ENCODE data around the gene SLC1A6. TPM values are rescaled to one million over a fixed set of nuclear protein-coding genes. Genes with fewer than 3 reads are reported as not detected.

SLC1A6 gene
- total RNA-seq, 1 donor, result not detected

DNA sequence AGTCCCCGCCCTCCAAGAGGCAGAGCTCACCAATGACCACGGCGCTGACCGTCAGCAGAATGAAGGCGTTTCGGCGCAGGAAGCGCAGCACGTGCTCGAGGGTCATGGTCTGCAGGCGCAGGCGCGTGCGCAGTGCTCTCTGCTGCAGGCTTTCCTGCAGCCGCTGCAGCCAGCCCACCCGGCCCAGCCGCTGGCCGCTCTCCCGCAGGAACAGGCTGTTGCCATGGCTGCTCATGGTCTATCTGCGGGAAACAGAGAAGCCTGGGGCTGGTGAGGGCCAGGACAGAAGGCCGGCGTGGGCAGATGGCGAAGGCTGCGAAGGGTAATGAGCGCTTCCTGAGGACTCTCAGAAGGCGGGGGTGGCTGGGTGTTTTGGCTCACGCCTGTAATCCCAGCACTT is 7.0 kb downstream of the SLC1A6 start:
- H3K27ac ChIP-seq (ENCODE audit: low read depth, low read length), result no peak overlapping the region
- H4K20me1 ChIP-seq (ENCODE audit: insufficient read depth, low read length), result no peaks in the 10 kb centered on the region
- no peaks in the 10 kb centered on the region for H3K27me3 ChIP-seq (ENCODE audit: insufficient read depth, low read length)
- no peaks in the 10 kb centered on the region for H3K36me3 ChIP-seq (ENCODE audit: insufficient read depth, low read length)
- H3K4me1 ChIP-seq (ENCODE audit: insufficient read depth, low read length), result no peaks in the 10 kb centered on the region
- H2AFZ ChIP-seq (ENCODE audit: low read length), result no peak overlapping the region
- DNase-seq (ENCODE audit: insufficient read length, low spot score, missing footprints), result no peak
- no peak overlapping the region for H3K4me3 ChIP-seq (ENCODE audit: insufficient read depth, low read length)
- H3K4me2 ChIP-seq (ENCODE audit: insufficient read depth, low read length), result no peak overlapping the region
- H3K79me2 ChIP-seq (ENCODE audit: insufficient read depth, low read length), result no peaks in the 10 kb centered on the region
- TF ChIP-seq CTCF (IDR thresholded peaks at IDR 0.05; ENCODE audit: extremely low read depth, low read depth, low read length), result no peak
- H3K9me3 ChIP-seq (ENCODE audit: low read depth, low read length), result no peaks in the 10 kb centered on the region

- Histone ChIP-seq H4K20me1 (ENCODE audit: insufficient read depth, low read length) (no peaks in the 10 kb centered on the region), H3K27me3 (ENCODE audit: insufficient read depth, low read length) (no peaks in the 10 kb centered on the region), H3K79me2 (ENCODE audit: insufficient read depth, low read length) (no peaks in the 10 kb centered on the region), H3K4me2 (ENCODE audit: insufficient read depth, low read length) (no peak overlapping the region), H3K4me1 (ENCODE audit: insufficient read depth, low read length) (no peaks in the 10 kb centered on the region), H3K27ac (ENCODE audit: low read depth, low read length) (no peak overlapping the region), H3K36me3 (ENCODE audit: insufficient read depth, low read length) (no peaks in the 10 kb centered on the region), H3K4me3 (ENCODE audit: insufficient read depth, low read length) (no peak overlapping the region), H2AFZ (ENCODE audit: low read length) (no peak overlapping the region), H3K9me3 (ENCODE audit: low read depth, low read length) (no peaks in the 10 kb centered on the region)
- peak; percentile 34 for DNase-seq (ENCODE audit: insufficient read length, low spot score, missing footprints)
- TF ChIP-seq CTCF (IDR thresholded peaks at IDR 0.05; ENCODE audit: extremely low read depth, low read depth, low read length), result no peak
These were observed 8.2 kb downstream of the SLC1A6 start for GRCh38 chr19:14971474-14971873.

GRCh38 chr19:14968247-14968646 is 11.4 kb downstream of the SLC1A6 start:
- H2AFZ ChIP-seq (ENCODE audit: low read length), result no peak overlapping the region
- H3K79me2 ChIP-seq (ENCODE audit: insufficient read depth, low read length), result no peaks in the 10 kb centered on the region
- no peaks in the 10 kb centered on the region for H3K27me3 ChIP-seq (ENCODE audit: insufficient read depth, low read length)
- no peak overlapping the region for H3K4me3 ChIP-seq (ENCODE audit: insufficient read depth, low read length)
- DNase-seq (ENCODE audit: insufficient read length, low spot score, missing footprints), result peak; percentile 39
- H4K20me1 ChIP-seq (ENCODE audit: insufficient read depth, low read length), result no peaks in the 10 kb centered on the region
- H3K4me2 ChIP-seq (ENCODE audit: insufficient read depth, low read length), result no peak overlapping the region
- H3K4me1 ChIP-seq (ENCODE audit: insufficient read depth, low read length), result no peaks in the 10 kb centered on the region
- no peaks in the 10 kb centered on the region for H3K36me3 ChIP-seq (ENCODE audit: insufficient read depth, low read length)
- no peak overlapping the region for H3K27ac ChIP-seq (ENCODE audit: low read depth, low read length)
- no peak for TF ChIP-seq CTCF (IDR thresholded peaks at IDR 0.05; ENCODE audit: extremely low read depth, low read depth, low read length)
- no peaks in the 10 kb centered on the region for H3K9me3 ChIP-seq (ENCODE audit: low read depth, low read length)

- Histone ChIP-seq H3K4me2 (ENCODE audit: insufficient read depth, low read length) (no peak overlapping the region), H3K79me2 (ENCODE audit: insufficient read depth, low read length) (no peaks in the 10 kb centered on the region), H2AFZ (ENCODE audit: low read length) (no peak overlapping the region), H4K20me1 (ENCODE audit: insufficient read depth, low read length) (no peaks in the 10 kb centered on the region), H3K27me3 (ENCODE audit: insufficient read depth, low read length) (no peaks in the 10 kb centered on the region), H3K4me3 (ENCODE audit: insufficient read depth, low read length) (no peak overlapping the region), H3K27ac (ENCODE audit: low read depth, low read length) (no peak overlapping the region), H3K36me3 (ENCODE audit: insufficient read depth, low read length) (no peaks in the 10 kb centered on the region), H3K4me1 (ENCODE audit: insufficient read depth, low read length) (no peaks in the 10 kb centered on the region), H3K9me3 (ENCODE audit: low read depth, low read length) (peaks cover 8% of the 10 kb centered on the region)
- DNase-seq (ENCODE audit: insufficient read length, low spot score, missing footprints), result no peak
- no peak for TF ChIP-seq CTCF (IDR thresholded peaks at IDR 0.05; ENCODE audit: extremely low read depth, low read depth, low read length)
These were observed 17.5 kb downstream of the SLC1A6 start for GRCh38 chr19:14961956-14962685.

Data from osteoblast (primary cell).